ENCODE measurements around the gene U2AF2. TPM values are rescaled to one million over a fixed set of nuclear protein-coding genes. Genes with fewer than 3 reads are reported as not detected.
A peak's percentile ranks its signal among the peaks of the same experiment; 100 is the strongest.

The U2AF2 gene
- total and polyA plus RNA-seq, 9 of the 15 experiments (the other 6 are each of a cell fraction or from before 2014, with no cell fraction given), result 3.0 to 331 (median 157) TPM

GRCh38 chr19:55694241-55694655 lies 39.4 kb downstream of the U2AF2 start (continued):
- TF ChIP-seq ARID3B (CRISPR knock-in tag; IDR thresholded peaks at IDR 0.05; ENCODE audit: borderline replicate concordance), result no peak

GRCh38 chr19:55694656-55695491 lies 40.0 kb downstream of the U2AF2 start:
- H3K27me3 ChIP-seq (ENCODE audit: control insufficient read depth in 2 of 2, insufficient read depth in 2 of 2, low read length in 2 of 2), result no peaks in the 10 kb centered on the region
- no peak for TF ChIP-seq CREB3 (tag; conservative IDR thresholded peaks at IDR 0.05; ENCODE audit: low read depth)
- TF ChIP-seq FOXA3 (CRISPR knock-in tag; conservative IDR thresholded peaks at IDR 0.05 in 1 of 2, IDR thresholded peaks at IDR 0.05 in 1 of 2), result no peak
- TF ChIP-seq EP400 (IDR thresholded peaks at IDR 0.05), result no peak
- 0 out of 2 replicates have a peak, but pooled peaks have one; percentile 23 for TF ChIP-seq POLR2G (IDR thresholded peaks at IDR 0.05; ENCODE audit: low read depth, low read length)
- TF ChIP-seq CTCFL (IDR thresholded peaks at IDR 0.05; ENCODE audit: borderline replicate concordance, insufficient read depth, low read depth, low read length, poor library complexity, severe bottlenecking), result no peak
- in situ Hi-C loops (cut with MboI), result no loop called here
- CTCF ChIA-PET (ENCODE audit: low intra/inter-chr PET ratio), result no interaction called here
- H3K9ac ChIP-seq (ENCODE audit: insufficient read depth in 1 of 2, low read depth in 2 of 2, low read length in 2 of 2), result 0 out of 4 replicates have a peak overlapping the region, but pooled peaks of 1 of the 2 experiments have one; percentile 28
- H3K79me2 ChIP-seq (ENCODE audit: control insufficient read depth, insufficient read depth, low read length), result no peaks in the 10 kb centered on the region
- H2AFZ ChIP-seq (ENCODE audit: low read depth, low read length), result no peak overlapping the region
- H3K36me3 ChIP-seq (ENCODE audit: control insufficient read depth, insufficient read depth, low read length), result peaks cover 85% of the 10 kb centered on the region; the same call in 2 of the 3 replicates
- no TSS peak for BruUV-seq (replicated peaks)
- no peak overlapping the region for H3K4me2 ChIP-seq (ENCODE audit: insufficient read depth, low read length)
- no peak overlapping the region for H3K4me3 ChIP-seq
- H3K4me1 ChIP-seq (replicated peaks in 1 of 2; ENCODE audit: control insufficient read depth in 2 of 2, insufficient read depth in 2 of 2, low read length in 2 of 2), result peaks cover 0 to 19% of the 10 kb centered on the region in 2 experiments; a peak in 2 of 5 replicates
- POLR2A ChIA-PET, result interaction anchor here (0.6 kb wide), 1 partner anchor 17 kb away, joined by 3 read pairs; no protein-coding TSS in a partner anchor
- intact Hi-C loops (cut with micrococcal nuclease), result no loop called here
- DNase-seq (ENCODE audit: extremely low read depth in 1 of 4, low spot score in 3 of 4), result no peak
- no peaks in the 10 kb centered on the region; the same call in 1 of the 2 replicates for H4K20me1 ChIP-seq (replicated peaks; ENCODE audit: control insufficient read depth, insufficient read depth, low read length)
- H3K9me3 ChIP-seq (replicated peaks; ENCODE audit: control insufficient read depth, insufficient read depth, low read depth, low read length), result no peaks in the 10 kb centered on the region
- WGBS (ENCODE audit: insufficient coverage, low coverage, missing lambda C conversion rate), result 93% methylated on average over 26 of the region's 37 CpGs
- no peaks in the 10 kb centered on the region for H3K9me1 ChIP-seq (ENCODE audit: control insufficient read depth, insufficient read depth, low read length)
- ATAC-seq, result no peak
- no peak overlapping the region for H3K27ac ChIP-seq (ENCODE audit: extremely low read depth, low read depth, low read length)
- FAIRE-seq, result no peak

All from K562 (cell line).